NCI-H2227 (cell line): ENCODE data around the gene MCRS1.

Experiments used
- DNase-seq: peaks from one replicate; lab custom pipeline; 2025; ENCODE audit not compliant: unreplicated experiment; lab: John Stamatoyannopoulos, UW

The MCRS1 gene

DNA sequence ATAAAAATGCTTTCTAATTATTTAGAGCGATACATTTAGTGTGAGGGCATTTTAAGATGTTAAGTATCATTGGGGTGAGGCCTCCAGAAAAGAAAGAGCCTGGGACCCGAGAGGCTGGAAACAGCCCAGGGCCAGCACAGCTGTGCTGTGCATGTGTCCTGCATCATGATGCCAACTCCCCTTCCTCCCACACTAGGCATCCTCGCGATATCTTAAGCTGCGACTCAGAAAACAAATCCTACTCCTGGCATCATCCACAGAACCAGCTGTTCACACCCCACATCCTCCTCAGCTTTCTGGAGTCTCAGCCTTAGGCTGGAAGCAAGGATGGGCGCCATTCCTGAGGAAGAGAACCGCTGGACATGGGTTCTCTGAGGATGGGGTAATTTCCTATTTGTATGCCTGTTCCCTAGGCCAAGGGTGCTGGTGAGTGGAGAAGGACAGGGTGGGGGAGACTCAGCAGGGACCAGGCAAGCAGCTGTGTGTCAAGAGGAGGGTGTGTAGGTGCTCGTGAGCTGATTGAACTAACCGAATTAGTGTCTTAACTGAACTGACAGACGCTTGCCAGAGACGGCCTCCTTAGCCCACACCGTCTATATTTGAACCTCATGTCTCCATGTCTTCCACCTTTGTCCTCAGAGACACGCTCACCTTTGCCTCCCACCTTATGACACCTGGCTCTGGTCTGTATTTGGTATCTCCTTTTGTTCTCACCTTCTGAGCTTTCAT lies 15.6 kb upstream of the MCRS1 start:
- DNase-seq, result no peak

DNA sequence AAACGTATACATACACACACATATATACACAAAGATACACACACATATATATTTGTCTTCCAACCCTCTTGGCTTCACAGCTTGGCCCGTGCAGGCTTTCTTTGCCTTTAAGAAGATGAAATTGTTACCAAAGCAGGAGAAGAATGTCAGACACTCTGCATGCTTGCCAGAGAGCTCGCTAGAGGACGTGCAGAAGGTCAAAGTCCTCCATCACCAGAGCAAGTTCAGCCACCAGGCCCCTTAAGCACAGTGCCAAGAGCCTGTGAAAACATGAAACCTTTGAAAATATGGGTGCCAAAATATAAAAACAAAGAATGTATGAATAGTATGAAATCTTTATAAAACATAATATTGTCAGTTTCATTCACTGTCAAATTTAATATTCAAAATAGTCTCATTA lies 14.9 kb upstream of the MCRS1 start:
- no peak for DNase-seq

DNA sequence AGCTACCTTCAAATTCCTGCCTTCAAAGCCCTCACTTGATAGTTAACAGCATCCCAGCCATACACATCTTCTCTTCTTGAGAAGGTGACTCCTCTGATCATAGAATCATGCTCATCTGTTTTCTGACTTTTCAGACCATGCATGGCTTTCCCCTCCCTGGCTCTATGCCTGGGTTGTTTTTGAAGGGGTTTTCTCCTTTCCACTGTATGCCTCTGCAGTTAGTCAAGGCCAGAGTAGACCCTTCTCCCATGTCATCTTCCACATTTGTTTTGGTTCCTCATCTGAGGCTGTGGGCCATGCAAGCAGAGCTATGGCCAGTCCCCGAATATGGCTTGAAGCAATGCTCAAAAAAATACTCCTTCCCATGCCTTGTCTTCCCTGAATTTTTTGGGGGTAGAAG lies 14.3 kb upstream of the MCRS1 start:
- DNase-seq, result no peak

DNA sequence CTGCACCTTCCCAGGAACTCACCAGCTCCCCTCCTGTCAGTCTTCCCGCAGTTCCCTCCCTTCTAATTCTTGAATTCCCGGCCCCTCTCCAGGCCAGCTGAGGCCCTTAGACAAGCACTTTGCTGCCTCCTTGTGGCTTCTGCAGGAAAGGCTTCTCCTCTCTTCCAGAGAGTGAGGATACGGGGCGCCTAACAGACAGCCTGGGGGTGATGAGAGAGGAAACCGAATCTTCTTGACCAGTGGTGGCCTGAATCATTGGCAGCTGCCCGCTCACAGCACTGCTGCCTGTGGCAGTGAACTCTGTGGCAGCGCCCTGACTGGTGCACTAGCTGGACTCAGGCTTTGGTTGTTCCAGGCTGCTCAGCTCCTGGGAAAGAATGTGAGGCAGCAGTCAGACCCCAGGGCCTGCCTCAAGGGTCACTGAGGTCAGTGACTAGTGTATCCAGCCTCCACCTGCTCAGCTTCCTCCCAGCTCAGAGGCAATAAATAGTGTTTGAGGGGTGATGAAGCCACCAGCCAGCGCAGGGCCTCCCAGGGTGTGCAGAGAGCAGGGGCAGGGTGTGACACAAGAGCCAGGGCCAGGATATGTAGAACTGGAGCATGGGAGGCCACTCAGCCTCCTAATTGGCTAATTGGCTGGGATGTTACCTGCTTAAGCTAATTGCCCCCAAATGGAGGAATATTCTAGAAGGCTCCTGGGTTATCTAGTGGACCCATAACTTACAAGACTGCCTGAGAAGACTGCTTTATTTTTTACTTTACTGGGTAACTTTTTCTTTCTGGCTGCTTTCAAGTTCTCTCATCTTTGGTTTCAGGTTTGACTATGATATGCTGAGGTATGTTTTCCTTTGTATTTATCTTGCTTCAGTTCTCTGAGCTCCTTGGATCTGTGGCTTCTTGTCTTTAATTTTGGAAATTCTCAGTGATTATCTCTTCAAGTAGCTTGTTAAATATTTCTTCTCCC lies 12.9 kb upstream of the MCRS1 start:
- peak; percentile 83 for DNase-seq

DNA sequence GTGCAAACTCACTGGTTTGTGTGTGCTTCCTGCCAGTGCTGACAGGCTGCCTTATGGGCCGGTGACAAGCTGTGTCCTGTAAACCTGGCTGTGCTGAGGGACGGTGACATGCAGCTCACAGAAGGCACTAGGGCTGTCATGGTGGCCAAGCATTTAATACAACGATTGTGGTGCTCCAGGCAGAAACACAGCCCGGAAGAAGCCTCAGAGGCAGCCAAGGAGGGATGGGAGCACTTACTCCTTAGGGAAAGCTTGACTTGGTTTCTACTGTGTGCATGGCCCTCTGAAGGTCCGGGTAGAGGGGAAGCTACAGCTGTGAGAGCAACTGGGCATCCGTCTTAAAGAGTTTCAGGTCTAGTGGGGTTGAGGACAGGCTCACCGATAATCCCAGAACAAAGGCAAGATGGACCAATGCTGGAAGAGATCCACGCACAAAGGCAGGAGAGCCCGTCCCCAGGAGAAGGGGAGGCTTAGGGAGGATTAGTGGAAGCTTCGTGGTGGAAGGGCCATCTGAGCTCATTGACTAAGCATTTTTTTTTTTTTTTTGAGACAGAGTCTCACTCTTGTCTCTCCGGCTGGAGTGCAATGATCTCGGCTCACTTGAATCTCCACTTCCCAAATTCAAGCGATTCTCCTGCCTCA lies 10.7 kb upstream of the MCRS1 start:
- no peak for DNase-seq

DNA sequence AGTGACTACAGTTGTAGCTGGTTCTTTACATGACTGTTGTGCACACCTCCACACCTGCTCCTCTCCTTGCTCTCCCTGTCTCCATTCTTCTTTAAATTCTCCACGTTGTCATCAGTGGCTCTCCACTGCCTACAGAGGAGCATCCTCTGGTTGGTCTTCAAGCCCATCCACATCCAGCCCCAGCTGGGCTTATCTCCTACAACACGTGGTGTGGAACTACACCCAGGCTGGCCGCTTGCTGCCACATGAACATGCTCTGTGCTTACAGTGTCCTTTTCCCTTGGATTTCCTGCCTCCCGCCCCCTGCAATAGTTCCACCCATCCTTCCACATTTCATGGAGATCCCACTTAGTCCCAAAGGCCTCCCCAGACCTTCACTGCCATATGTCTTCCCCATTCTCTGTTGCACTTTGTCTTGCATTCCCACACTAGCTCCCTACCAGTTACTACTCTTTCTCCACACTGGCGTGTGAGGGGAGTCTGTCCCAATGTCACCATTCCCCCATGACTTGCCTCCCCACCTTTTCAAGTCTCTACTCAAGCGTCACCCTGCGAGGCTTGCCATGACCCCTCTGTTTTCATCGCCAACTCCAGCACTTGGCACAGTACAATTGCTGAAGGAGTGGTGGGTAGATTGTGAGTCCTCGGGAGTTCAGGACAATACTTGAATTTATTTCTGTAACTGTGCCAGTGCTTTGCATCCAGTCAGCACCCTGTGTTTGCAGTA lies 9.8 kb upstream of the MCRS1 start:
- no peak for DNase-seq

DNA sequence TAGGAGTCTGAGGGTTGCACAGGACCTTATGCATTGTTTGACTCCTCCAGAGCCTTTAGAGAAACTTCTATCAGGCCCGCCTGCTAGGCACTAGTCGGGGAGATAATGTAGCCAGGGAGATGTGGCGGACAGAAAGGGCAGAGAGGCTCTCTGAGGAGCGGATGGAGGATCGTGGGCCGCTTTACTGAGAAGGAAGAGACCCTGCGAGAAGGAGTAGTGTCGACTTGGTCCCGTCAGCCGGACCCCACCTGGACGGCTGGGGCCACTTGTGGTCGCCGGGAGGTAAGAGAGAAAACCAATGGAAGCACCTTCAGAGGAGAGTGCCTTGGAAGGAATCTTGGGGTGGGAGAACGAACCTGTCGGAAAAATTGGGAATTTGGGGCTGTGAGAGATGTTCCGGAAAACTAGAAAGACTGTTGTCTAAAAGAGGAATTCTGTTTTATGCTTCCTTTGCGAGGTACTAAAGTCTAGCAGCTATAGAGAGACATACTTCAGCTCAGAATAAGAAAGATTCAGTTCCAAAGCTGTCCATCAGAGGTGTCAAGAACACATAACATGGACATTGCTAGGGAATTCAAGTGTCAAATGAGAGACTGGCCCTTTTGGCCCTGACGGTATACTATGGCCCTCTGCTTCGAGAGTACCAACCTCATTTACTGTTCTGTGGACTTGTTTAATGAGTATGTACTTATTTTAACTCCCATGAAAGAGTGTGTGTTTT lies 660 bp upstream of the MCRS1 start:
- DNase-seq, result peak; percentile 7

DNA sequence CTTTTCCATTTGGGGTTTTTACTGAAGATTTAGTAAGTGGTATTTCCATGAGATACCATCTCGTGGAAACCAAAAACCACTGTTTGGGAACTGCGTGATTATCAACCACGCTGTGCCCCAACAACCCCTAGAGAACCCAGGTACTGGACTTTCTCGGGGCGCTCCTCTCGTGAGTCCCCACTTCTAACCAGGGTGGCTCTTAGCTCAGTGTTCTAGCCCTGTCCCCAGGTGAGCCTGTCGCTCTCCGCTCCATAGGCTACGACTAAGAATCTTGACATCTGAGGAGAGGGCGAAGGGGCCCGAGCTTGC lies 686 bp downstream of the MCRS1 start:
- DNase-seq, result no peak

DNA sequence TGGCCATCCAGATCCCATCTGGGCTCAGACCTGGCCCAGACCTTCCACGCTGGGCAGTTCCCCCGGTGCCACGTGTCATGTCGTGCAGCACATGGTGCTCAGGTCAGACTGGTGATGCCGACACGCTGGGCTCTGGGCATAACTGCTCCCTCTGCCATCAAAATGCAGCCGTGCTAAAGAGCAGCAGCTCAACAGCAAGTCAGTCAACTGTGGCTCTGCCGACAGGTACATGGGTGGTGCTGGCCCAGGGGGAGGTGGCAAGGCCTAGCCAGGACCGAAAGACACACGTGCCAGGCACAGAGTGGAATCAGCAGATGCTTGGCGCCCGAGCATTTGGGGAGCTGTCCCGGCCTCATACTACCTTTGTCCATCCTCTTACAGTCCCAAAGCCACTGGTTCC lies 1.6 kb downstream of the MCRS1 start:
- no peak for DNase-seq

DNA sequence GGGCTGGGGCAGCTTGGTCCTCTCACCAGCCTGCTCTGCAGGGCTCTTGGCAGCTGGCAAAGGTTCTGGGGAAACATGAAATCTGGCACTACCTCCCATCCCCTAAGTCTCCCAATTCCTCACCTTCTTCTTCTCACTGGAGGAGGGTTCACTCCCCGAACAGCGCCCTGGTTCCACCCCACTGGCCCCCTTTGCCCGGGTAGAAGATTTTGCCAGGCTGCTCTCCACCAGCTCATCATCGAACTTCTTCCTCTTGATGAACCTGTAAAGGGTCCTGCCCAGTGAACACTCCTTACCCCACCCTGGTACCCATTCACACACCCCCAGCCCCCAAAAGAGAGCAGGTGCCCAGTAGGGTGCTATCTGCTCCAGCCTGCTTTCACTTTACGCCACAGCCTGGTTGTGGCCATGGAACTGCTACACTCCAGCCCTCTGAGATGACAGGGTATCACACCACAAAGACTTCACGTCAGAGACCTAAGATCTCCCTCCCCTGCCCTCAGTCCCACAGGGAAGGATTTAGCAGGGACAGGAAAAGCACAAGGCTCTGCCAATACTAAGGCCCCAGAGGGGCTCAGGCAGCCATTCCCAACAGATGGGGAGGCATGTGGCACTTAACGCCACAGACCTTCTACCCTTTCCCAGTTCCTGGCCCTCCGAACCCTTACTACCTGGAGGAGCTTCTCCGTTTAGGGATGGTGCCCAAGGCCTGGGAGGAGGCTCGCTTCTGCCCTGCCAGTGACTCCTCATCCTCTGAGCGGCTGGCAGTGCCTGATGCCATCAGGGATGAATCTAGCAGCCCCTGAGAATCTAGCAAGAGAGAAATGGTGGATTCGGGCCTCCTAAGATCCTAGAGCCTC lies 2.3 kb downstream of the MCRS1 start:
- no peak for DNase-seq

DNA sequence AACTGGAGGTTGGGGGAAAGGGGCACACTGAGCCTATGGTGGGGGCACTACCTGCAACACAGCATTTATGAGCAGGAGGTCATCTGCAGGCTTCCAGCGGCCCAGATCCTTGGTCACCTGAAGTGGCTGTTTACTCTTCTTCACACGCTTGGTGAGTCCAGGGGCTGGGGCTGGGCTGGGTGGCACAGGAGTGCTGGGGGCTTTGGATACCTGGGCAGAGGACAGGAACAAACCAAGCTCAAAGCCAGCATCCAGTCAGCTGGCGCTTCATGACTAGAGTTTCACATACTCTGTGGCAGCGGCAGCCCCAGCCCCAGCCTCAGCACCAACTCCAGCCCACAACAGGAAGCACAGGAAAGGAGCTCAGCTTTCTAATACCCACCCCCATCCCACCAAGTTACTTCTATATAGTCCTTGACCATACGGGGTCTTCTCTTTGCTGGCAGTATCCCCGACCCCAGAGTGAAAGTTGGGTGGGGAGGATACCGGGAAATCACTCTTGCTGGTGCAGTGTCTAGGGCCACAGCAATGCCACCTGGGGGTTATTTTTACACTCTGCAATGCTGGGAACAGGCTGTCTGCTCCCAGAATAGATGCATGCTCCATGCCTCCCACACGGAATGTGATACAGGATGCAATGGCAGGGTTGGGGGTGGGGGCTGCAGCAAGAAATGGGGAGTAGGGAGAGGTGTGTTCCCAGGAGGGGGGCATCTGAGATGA lies 3.1 kb downstream of the MCRS1 start:
- DNase-seq, result no peak

DNA sequence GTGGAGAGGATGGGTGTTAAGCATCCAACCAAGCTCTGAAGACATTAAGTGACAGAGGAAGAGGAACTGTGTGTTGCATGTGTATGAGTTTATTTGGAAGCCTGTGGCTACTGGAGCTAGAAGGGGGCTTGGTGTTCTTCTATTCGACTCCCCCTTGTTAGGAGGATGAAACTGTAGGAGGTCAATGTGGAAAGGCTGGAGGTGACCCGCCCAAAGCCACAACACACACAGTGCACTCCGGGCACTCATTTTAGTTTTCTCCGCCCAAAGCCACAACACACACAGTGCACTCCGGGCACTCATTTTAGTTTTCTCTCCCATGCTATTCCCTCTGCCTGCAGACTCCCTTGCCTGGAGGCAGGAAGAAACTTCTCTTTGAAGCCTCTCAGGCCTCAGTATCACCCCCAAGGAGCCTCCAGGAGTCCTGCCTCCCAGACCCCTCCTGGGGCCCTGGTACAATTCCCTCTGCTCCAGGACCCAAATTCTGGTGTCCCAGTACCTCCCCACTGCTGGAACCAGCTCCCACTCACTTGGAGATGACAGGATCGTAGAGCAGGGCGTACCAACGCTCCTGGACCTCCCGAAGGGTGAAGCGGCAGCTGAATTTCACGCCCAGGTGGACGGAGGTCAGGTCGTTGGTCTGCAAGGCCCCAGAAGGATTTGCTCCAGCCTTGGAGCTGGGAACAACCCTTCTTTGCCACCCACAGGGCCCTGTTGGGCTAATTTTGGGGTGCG lies 3.8 kb downstream of the MCRS1 start:
- DNase-seq, result no peak

DNA sequence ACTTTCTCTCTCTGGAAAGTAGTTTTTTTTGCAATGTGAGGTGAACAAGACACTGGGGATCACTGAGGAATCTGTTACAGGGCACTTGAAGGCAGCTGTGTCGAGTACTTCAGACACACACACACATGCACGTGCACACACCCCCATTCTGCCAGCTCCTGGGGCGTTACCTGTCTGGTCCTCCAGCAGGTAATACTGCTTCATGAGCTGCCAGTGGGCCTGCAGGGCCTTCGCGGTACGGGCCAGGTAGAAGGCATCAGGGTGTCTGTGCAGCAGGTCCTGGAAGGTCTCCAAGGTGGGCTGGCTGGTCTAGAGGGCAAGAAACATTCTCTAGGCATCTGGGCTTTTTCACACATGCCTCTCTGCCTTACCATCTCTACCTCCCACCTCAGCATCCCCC lies 5.1 kb downstream of the MCRS1 start:
- no peak for DNase-seq

DNA sequence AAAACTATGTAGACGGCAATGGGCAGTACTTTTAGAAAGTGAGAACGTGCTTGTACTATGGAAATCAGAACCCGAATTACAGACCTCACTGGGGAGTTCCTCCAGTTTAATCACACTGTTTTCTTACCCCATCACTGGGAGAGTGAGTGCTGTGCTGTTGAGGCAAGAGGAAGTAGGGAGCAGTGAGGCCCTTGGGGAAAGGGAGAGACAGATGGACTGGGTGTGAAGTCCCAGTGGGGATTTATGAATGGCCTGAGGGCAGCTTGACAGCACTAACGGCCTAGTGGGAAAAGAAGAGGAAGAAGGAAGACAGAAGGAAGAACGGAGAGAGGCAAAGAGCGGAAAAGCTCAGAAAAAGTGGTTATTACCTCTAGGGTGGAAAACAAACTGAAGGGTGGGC lies 5.7 kb downstream of the MCRS1 start:
- DNase-seq, result no peak

DNA sequence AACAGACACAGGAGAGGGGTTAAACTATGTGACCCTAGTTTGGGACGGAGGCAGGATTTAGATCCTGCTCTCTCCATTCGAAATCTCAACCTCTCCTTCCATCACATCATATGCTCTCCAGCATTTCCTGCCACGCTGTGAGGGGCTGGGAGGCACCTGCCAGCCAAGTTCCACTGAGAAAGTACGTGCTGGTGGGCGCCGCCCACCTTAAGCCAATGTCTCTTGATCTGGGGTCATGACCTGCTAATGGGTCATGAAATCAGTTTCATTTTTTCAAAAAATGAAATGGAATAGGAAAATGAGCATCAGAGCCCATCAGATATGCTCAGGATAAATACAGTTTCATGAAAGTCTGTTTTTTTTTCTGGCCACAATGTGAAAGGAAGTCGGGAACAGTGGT lies 7.2 kb downstream of the MCRS1 start:
- DNase-seq, result no peak

DNA sequence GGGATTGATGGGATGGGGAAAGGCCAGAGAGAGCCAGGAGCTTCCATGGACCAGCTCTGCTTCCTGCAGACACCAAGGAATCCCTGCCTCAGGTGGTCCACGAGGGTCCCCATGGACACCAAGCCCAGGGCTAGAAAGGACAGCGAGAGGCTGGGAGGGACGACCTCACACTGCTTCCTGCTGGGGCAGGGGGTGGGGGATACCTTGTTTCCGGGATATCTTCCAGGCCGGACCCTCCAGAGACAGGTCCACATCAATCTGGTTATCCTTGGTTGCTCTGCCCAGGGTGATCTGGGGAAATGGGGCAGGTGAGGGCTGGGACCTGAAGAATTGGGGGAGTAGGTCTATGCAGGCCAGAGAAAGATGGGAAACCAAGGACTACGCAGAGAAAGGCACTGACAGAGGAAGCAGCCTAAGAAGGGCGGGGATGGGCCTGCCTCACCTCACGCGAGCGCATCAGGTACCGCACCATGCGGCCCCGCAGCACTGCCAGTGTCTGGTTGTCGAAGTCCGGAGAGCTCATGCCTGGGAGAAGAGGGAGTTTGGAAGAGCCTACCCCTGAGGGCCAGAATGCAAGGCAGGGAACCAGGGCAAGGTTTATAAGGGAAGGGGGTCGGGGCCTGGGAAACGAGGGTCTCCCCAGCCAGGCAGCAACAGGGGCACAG lies 8.8 kb downstream of the MCRS1 start:
- DNase-seq, result no peak

DNA sequence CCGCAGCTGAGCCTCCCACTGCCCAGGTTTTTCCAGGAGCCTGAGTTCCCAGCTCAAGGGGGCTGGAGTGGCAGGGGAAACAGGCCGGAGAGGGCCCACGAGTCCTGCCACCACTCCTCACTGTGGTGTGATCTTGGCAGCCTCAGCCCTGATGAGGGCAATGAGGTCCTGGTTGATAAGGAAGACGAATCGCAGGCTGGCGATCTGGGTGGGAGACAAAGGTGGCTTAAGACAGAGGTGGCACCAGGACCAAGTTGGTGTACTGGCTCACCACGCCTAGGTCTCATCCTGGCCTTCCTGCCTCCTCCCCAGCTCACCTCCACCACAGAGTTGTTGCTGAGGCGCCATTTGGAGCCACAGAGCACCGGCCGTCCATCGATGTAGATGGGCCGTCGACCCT lies 9.4 kb downstream of the MCRS1 start:
- no peak for DNase-seq

DNA sequence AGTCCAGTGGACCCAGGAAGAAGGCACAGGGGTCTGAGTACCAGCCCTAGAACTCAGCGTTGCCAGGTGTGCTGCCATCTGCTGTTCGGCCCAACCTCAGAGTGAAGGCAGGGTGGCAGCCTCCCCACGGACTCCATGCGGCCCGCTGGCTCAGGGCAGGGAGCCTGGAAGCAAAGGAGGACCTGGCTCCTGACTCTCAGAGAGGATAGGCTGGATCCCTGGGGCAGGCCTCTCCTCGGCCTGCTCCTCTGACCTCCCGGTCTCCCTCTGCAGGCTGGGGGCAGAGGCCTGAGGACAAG lies 10.1 kb downstream of the MCRS1 start:
- DNase-seq, result no peak
